DMS 273 (cell line): ENCODE results near the gene PTPA.

Experiments used
- DNase-seq: peaks from one replicate; lab custom pipeline; 2025; ENCODE audit not compliant: unreplicated experiment; lab: John Stamatoyannopoulos, UW

PTPA gene

GRCh38 chr9:129081388-129081904 lies 29.8 kb upstream of the PTPA start:
- peak; percentile 59 for DNase-seq

GRCh38 chr9:129084087-129084486 lies 27.1 kb upstream of the PTPA start:
- no peak for DNase-seq

- no peak for DNase-seq
Measured at GRCh38 chr9:129089246-129089645, 22.0 kb upstream of the PTPA start.

GRCh38 chr9:129093602-129094386 lies 17.4 kb upstream of the PTPA start:
- no peak for DNase-seq

- DNase-seq, result no peak
Measured at GRCh38 chr9:129094387-129095169, 16.6 kb upstream of the PTPA start.

GRCh38 chr9:129095170-129095667 lies 16.0 kb upstream of the PTPA start:
- DNase-seq, result no peak

- DNase-seq, result no peak
Measured at GRCh38 chr9:129095908-129096307, 15.3 kb upstream of the PTPA start.

GRCh38 chr9:129097671-129098306 lies 13.4 kb upstream of the PTPA start:
- no peak for DNase-seq

- no peak for DNase-seq
Measured at GRCh38 chr9:129098328-129098727, 12.9 kb upstream of the PTPA start.

GRCh38 chr9:129100383-129101169 lies 10.6 kb upstream of the PTPA start:
- no peak for DNase-seq

- no peak for DNase-seq
Measured at GRCh38 chr9:129101279-129101678, 9.9 kb upstream of the PTPA start.

- DNase-seq, result no peak
Measured at GRCh38 chr9:129102095-129102525, 9.1 kb upstream of the PTPA start.

- DNase-seq, result peak; percentile 86
Measured at GRCh38 chr9:129102791-129103594, 8.2 kb upstream of the PTPA start.

GRCh38 chr9:129103595-129103965 lies 7.6 kb upstream of the PTPA start:
- no peak for DNase-seq

- DNase-seq, result no peak
Measured at GRCh38 chr9:129104051-129104450, 7.2 kb upstream of the PTPA start.

GRCh38 chr9:129105857-129106694 lies 5.1 kb upstream of the PTPA start:
- no peak for DNase-seq

- DNase-seq, result no peak
Measured at GRCh38 chr9:129107651-129108050, 3.6 kb upstream of the PTPA start.

- DNase-seq, result no peak
Measured at GRCh38 chr9:129108083-129108804, 3.0 kb upstream of the PTPA start.
